Activated T-helper 1 cell treated with anti-CD3 and anti-CD28 coated beads, Interleukin-12 subunit alpha, Interleukin-12 subunit beta, Interleukin-2, Interleukin-4 antibody, amounts not matched to agents 30 ng/mL and 10 ng/mL and 1 ng/mL, durations not matched to agents 14 hours and 24 hours and 36 hours (primary cell): Measurements from ENCODE around the gene JARID2. TPM values are rescaled to one million over a fixed set of nuclear protein-coding genes. Genes with fewer than 3 reads are reported as not detected.

Experiments
- DNase-seq: peaks from one replicate; pipeline ENCODE4 v3.0.0; 2021; ENCODE audit warnings: low spot score
- H3K27ac Mint-ChIP-seq: one replicate; pipeline ENCODE4 v1.8.0; 2021; ENCODE audit warnings: mild to moderate bottlenecking, mixed read lengths
- H3K27me3 Mint-ChIP-seq: one replicate; pipeline ENCODE4 v1.8.0; 2022; ENCODE audit warnings: mild to moderate bottlenecking, moderate library complexity, mixed read lengths; ENCODE audit not compliant: insufficient read depth
- H3K36me3 Mint-ChIP-seq: one replicate; pipeline ENCODE4 v1.8.0; 2021; ENCODE audit warnings: low read depth, mixed read lengths
- H3K4me1 Mint-ChIP-seq: one replicate; pipeline ENCODE4 v1.8.0; 2021; ENCODE audit warnings: low read depth, mixed read lengths
- H3K4me3 Mint-ChIP-seq: one replicate; pipeline ENCODE4 v1.8.0; 2021; ENCODE audit warnings: mild to moderate bottlenecking, moderate library complexity, mixed read lengths
- H3K9me3 Mint-ChIP-seq: one replicate; pipeline ENCODE4 v1.8.0; 2021; ENCODE audit warnings: mixed read lengths
- intact Hi-C: fragments of 100-400 bp; cut with micrococcal nuclease; formaldehyde crosslinking; loops from one replicate; pipeline ENCODE4 v1.15.1; 2024
- total RNA-seq: library from RNA; stranded (reverse); gene quantifications from 2 replicates; pipeline ENCODE4 v1.2.3, GENCODE V29; 2022

Gene JARID2
- total RNA-seq, 1 donor from 2014 or later, result 60.5 TPM

DNA sequence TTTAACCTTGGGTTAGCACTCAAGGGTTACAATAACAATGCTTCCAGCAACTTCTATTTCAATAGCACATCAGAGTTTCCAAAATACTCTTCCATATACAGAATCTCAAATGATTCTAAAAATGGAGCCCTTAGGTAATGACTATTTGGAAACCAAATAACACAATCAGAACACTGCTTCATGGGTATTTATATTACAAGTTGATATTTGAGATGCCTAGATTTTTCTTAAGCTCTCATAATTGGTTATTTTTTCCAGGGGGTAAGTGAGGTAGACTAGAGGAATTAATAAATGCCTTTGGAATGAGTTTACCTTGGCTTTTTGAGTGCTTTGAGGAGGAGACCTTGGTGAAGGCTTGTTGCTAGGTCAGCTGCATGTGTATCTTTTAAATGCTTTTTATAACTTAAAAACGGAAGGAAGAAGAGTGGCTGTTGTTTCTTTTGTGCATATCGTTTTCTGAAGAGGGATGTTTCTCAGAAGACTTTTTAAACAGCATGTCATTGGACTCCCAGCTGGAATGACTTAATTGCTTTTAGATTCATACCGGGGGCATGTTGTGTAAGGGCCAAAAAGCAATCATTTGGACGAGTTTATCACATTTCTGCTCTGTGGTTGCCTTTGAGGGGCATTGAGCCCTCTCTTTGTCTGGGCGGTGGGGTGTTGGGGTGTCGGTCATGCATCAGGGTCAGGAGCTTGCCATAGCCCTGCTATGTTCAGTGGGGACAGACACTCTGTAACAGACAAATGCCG lies 230.9 kb downstream of the JARID2 start:
- no peak for DNase-seq
- peaks cover 45% of the 10 kb centered on the region for H3K36me3 Mint-ChIP-seq
- H3K27me3 Mint-ChIP-seq, result no peaks in the 10 kb centered on the region
- H3K27ac Mint-ChIP-seq, result no peak overlapping the region
- intact Hi-C loops, result no loop called here
- H3K9me3 Mint-ChIP-seq, result no peaks in the 10 kb centered on the region
- H3K4me1 Mint-ChIP-seq, result peaks cover 44% of the 10 kb centered on the region
- H3K4me3 Mint-ChIP-seq, result no peak overlapping the region

DNA sequence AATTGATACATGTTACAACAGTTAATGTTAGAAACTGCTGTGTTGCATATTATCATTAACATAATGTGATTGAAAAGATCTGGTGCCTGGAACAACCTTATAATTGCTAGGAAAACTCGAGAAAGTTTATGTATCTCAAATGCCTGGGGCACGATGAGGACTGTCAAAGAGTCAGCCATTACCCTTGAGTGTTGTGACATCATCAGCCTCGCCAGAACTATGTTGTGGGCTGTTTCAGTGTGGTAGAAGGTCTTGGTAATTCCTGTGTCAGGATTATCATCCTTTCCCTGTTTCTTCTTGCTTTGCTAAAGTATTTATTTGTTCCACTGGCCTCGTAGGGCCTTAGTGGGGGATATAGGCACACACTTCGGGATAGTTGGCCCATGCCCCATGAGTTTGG lies 231.9 kb downstream of the JARID2 start:
- intact Hi-C loops, result no loop called here
- Mint-ChIP-seq H3K36me3 (peaks cover 40% of the 10 kb centered on the region), H3K9me3 (no peaks in the 10 kb centered on the region), H3K27ac (no peak overlapping the region), H3K27me3 (no peaks in the 10 kb centered on the region), H3K4me1 (peaks cover 43% of the 10 kb centered on the region), H3K4me3 (no peak overlapping the region)
- no peak for DNase-seq

DNA sequence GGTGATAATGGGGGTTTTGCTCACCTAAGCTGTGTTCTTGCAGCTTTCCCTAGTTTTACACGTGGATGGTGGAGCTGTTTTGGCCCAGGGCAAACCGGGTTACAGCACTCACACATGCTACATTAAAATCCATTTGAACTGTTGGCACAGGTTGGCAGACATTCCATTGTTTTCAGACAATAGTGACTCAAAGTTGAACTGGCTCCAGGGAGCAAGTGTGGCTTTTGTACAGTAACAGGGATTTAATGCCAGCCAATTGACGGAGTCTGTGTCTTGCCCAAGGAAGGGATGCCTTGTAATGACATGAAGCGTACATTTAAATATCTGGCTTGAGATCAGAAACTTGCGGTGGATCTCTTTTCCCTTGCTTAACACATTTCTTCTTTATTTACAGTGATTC lies 233.9 kb downstream of the JARID2 start:
- H3K27ac Mint-ChIP-seq, result no peak overlapping the region
- H3K27me3 Mint-ChIP-seq, result no peaks in the 10 kb centered on the region
- no peak for DNase-seq
- no peaks in the 10 kb centered on the region for H3K9me3 Mint-ChIP-seq
- intact Hi-C loops, result no loop called here
- H3K4me1 Mint-ChIP-seq, result peaks cover 49% of the 10 kb centered on the region
- no peak overlapping the region for H3K4me3 Mint-ChIP-seq
- H3K36me3 Mint-ChIP-seq, result peaks cover 31% of the 10 kb centered on the region

DNA sequence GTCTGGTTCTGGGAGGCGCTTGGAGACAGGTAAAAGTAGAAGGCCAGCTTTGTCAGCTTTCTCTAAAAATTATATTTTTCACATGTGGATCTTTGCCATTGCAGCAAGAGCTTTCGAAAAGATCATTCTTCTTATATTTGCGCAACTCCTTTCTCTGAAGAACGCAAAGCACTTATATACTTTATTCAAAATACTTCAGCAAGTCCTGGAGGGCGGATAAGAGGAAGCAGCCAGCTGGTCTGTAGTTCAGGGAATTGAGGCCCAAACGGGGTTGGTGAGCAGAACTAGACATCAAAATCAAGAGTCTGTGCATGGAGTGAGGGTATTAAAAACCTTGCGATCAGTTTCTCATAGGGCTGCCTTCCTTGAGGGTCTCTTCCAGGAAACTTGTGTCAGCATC lies 234.7 kb downstream of the JARID2 start:
- H3K9me3 Mint-ChIP-seq, result no peaks in the 10 kb centered on the region
- H3K4me3 Mint-ChIP-seq, result no peak overlapping the region
- no peak for DNase-seq
- peaks cover 26% of the 10 kb centered on the region for H3K36me3 Mint-ChIP-seq
- intact Hi-C loops, result no loop called here
- H3K4me1 Mint-ChIP-seq, result peaks cover 49% of the 10 kb centered on the region
- no peak overlapping the region for H3K27ac Mint-ChIP-seq
- H3K27me3 Mint-ChIP-seq, result no peaks in the 10 kb centered on the region

DNA sequence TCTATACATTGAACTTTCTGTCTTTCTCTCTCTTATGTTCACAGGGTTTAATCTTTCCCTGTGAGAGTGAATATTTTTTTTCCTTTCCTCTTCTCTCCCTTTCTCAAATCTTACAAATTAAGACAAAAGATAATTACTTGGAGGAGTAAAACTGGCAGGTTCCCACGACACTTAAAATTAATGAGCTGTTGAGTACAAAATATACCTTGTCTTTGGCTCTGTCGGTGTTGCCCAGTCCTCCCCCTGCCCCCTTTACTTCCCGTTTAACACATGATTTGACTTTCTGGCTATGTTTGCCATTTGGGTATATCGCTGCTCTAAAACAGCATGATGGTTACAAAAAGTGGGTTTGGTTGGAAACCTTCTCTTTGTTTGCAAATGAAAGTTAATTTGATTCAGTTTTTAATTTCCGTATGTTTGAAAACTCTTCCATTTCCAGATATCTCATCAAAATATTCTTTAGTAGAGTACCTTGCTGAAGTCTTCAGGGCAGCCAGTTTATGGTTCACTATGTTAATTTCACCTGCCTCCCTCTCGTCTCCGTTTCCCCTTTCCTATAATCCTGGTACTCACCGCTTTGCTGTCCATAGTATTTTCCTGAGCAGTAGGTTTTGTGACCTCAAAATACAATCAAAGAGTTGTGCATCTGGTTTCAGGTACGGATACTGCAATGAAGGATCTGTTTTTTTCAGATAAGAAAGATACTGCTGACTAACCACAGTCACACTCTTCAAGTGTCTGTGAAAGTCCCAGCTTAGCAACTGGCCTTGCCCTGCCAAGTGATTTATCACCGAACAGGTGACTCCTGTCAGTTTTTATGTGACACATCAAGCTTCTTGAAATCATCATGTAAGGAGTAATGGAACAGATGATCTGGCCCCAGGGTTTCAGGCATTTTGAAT lies 235.8 kb downstream of the JARID2 start:
- peaks cover 22% of the 10 kb centered on the region for H3K36me3 Mint-ChIP-seq
- no peak for DNase-seq
- peak overlapping the region; percentile 69 for H3K27ac Mint-ChIP-seq
- no peak overlapping the region for H3K4me3 Mint-ChIP-seq
- peaks cover 47% of the 10 kb centered on the region for H3K4me1 Mint-ChIP-seq
- intact Hi-C loops, result no loop called here
- no peaks in the 10 kb centered on the region for H3K9me3 Mint-ChIP-seq
- H3K27me3 Mint-ChIP-seq, result no peaks in the 10 kb centered on the region

DNA sequence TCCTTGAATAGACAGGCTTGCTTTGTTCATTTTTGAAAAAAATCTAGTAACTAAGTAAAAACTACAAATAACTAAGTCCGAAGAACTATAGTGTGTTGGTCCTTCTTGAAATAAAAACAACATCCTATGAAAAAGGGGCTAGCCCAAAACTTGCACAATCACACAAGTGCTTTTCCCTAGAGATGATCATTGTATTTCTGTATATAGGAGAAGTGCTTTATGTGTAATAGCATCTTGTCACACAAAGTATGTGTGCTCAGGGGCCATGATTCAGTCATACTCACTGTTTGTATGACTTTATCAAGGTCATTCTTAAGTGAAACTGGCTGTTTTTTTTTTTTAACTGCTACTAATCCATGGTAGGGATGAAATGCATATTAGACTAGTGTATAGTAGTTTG lies 237.2 kb downstream of the JARID2 start:
- intact Hi-C loops, result no loop called here
- Mint-ChIP-seq H3K36me3 (peaks cover 19% of the 10 kb centered on the region), H3K9me3 (no peaks in the 10 kb centered on the region), H3K4me1 (peaks cover 34% of the 10 kb centered on the region), H3K4me3 (no peak overlapping the region), H3K27ac (no peak overlapping the region), H3K27me3 (no peaks in the 10 kb centered on the region)
- no peak for DNase-seq

DNA sequence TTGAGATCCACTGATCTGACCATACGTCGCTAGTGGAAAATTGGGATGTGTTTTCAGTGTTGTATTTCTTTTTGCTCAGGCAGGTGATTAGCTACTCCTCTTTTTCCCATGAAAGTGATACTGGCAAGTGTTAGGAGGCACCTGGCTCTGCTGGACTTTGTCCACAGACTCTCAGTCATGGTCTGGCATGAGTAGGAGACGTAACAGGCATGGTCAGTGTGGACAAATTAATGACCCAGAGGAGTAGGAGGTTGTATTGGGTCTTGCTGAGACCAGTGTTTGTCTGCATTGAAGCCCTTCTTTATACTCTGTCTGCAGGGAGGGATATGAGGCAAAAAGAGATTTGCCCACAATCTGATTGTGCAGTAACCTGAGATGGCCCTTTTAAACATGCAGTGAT lies 238.3 kb downstream of the JARID2 start:
- intact Hi-C loops, result no loop called here
- no peak for DNase-seq
- Mint-ChIP-seq H3K4me1 (peaks cover 34% of the 10 kb centered on the region), H3K9me3 (no peaks in the 10 kb centered on the region), H3K4me3 (no peak overlapping the region), H3K27ac (peak overlapping the region; percentile 35), H3K36me3 (peaks cover 24% of the 10 kb centered on the region), H3K27me3 (no peaks in the 10 kb centered on the region)

DNA sequence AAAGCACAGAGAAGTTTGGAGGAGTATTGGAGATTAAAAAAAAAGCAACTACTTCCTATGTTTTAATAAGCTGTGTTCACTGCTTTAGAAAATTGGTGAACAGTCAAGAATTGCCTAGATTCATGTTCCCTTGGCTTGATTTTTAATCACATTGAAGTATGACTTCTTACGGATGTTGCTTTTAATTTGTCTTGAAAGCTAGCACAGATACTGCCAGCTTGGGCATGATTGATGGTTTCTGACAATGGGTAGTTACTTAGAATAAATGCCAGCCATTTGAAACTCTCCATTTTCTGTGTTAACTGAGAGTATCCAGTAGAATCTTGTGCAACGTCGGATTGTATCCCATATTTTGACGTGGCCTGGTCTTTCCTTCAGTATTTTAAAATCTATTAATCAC lies 239.0 kb downstream of the JARID2 start:
- Mint-ChIP-seq H3K27me3 (no peaks in the 10 kb centered on the region), H3K36me3 (peaks cover 25% of the 10 kb centered on the region), H3K4me1 (peaks cover 35% of the 10 kb centered on the region)

DNA sequence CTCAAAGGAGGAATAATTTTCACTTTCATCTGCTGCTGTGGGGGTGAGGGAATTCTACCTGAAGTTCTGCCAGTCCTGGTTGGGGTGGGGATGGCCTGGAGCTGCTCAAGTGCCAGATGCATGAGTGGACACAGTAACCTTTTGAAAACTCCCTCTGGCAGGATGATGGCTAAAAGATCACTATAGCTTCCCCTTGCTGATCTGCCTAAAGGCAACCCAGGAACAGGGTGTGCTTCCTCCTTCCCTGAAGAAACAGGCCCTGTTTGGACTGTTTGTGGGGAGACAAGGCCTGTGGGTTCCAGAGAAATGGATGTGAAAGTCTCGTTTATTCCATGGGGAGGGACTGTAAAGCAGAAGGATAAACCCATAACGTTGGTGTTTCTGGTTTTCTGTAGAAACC lies 240.1 kb downstream of the JARID2 start:
- H3K9me3 Mint-ChIP-seq, result no peaks in the 10 kb centered on the region
- H3K4me1 Mint-ChIP-seq, result peaks cover 35% of the 10 kb centered on the region
- DNase-seq, result no peak
- H3K4me3 Mint-ChIP-seq, result no peak overlapping the region
- intact Hi-C loops, result no loop called here
- peaks cover 21% of the 10 kb centered on the region for H3K36me3 Mint-ChIP-seq
- H3K27me3 Mint-ChIP-seq, result no peaks in the 10 kb centered on the region
- no peak overlapping the region for H3K27ac Mint-ChIP-seq

More for the DNA sequence above, 239.0 kb downstream of the JARID2 start:
- intact Hi-C loops, result no loop called here
- DNase-seq, result no peak
- Mint-ChIP-seq H3K27ac (no peak overlapping the region), H3K9me3 (no peaks in the 10 kb centered on the region), H3K4me3 (no peak overlapping the region)

DNA sequence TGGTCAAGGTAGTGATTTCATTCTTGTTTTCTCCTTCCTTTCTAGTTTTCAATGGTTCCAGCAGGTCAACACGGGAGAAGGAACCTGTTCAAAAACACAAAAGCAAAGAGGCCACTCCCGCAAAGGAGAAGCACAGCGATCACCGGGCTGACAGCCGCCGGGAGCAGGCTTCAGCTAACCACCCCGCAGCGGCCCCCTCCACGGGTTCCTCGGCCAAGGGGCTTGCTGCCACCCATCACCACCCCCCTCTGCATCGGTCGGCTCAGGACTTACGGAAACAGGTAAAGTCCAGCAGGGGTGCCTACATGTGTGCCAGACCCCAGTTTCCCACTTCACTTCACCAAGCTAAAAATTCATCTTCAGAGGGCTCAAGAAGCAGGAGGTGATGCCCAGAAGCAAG lies 241.4 kb downstream of the JARID2 start:
- no peak overlapping the region for H3K4me3 Mint-ChIP-seq
- no peak for DNase-seq
- no peak overlapping the region for H3K27ac Mint-ChIP-seq
- no peaks in the 10 kb centered on the region for H3K27me3 Mint-ChIP-seq
- peaks cover 26% of the 10 kb centered on the region for H3K36me3 Mint-ChIP-seq
- intact Hi-C loops, result no loop called here
- H3K4me1 Mint-ChIP-seq, result peaks cover 37% of the 10 kb centered on the region
- H3K9me3 Mint-ChIP-seq, result no peaks in the 10 kb centered on the region

DNA sequence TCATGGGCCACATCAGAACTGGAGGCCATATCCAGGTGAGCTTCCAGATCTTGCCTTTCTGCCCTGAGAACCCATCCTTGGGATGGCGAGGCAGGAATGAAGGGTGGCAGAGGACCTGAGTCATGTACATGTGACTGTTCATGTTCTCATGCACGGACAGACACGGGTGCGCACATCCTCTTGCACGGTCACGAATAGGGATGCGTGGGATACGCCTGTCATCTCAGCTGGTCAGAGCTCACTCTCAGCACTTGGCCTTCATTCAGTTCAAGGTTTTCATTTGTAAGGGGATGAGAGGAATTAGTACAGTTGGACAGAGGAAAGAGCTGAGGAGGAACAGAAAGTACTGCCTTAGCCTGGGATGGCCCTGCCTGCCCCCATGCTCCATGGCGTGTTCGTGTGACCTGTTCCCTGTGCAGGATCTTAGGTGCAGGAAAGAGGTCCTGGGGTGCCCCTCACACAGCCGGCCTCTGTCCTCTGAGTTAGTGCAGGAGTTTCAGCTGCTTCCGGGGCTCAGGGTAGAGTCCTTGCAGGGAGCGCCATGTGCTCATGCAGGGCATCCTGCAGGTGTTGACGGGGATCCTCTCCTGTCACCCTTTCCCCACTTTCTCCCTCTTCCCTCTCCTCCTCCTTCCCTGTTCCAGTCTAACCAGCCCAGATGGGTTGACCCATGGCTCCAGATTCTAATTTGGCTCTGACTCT lies 243.5 kb downstream of the JARID2 start:
- peak overlapping the region; percentile 72 for H3K27ac Mint-ChIP-seq
- DNase-seq, result no peak
- H3K4me1 Mint-ChIP-seq, result peaks cover 32% of the 10 kb centered on the region
- H3K9me3 Mint-ChIP-seq, result no peaks in the 10 kb centered on the region
- no peaks in the 10 kb centered on the region for H3K27me3 Mint-ChIP-seq
- H3K36me3 Mint-ChIP-seq, result peaks cover 29% of the 10 kb centered on the region
- H3K4me3 Mint-ChIP-seq, result no peak overlapping the region
- intact Hi-C loops, result no loop called here

DNA sequence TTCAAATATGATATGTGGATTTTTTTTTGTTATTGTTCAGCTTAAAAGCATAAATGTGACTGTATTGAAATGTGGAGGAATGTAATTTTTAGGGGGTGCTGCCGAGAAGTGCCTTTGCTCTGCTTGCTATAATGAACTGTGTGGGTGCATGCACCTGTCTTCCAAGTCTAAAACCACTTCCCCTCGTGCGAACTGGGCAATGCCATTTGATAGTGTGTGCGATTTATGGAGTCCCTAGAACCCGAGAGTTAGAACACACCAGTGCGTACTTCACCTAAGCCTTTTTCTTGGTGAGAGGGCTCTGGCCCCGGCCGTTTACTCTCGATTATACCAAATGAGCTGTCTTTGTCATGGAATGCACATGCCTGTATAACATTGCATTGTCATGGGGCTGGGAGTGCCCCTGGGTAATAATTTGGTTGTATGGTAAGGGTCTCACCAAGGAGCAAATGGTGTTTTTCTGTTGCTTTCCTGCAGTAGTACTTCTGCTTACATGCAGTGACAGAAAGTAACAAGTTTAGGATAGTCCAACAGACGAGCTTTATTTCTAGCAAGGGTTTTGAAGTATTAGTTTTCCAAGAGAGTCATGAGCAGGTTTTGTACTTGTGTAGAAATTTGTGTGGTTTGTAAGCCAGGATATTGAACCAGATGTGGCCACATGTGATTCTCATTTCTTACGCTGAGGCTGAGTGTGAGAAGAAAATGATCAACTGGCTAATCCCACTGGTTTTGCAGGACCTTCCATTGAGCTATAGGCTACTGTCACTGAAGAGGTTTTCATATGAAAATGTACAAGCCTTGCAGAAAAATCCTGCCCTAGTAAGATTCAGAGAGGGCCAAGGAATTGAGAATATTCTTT lies 244.6 kb downstream of the JARID2 start:
- no peak for DNase-seq

More for the DNA sequence above, 244.6 kb downstream of the JARID2 start:
- Mint-ChIP-seq H3K4me3 (no peak overlapping the region), H3K9me3 (no peaks in the 10 kb centered on the region), H3K27me3 (peaks cover 1% of the 10 kb centered on the region), H3K4me1 (peaks cover 31% of the 10 kb centered on the region), H3K27ac (no peak overlapping the region), H3K36me3 (peaks cover 26% of the 10 kb centered on the region)
- intact Hi-C loops, result loop anchor here (1.0 to 5.0 kb wide), 5 partner anchors 133 to 1280 kb away; no protein-coding TSS in a partner anchor
